HL-60 (cell line): ENCODE data around the gene KIF3C.
A peak's percentile ranks its signal among the peaks of the same experiment; 100 is the strongest.

Source experiments
- DNase-seq, 2 experiments: peaks; one replicate each; pipeline ENCODE4 v3.0.0-alpha.2; 2010 to 2020; ENCODE audit warnings: low read depth in 1 of 2, low spot score in 1 of 2
- H3K27ac ChIP-seq: fragments of 250-450 bp; sonication (Bioruptor Pico); replicated peaks from 2 replicates; pipeline ENCODE4 v1.5.1; 2020; ENCODE audit warnings: mild to moderate bottlenecking, moderate library complexity
- H3K27me3 ChIP-seq: fragments of 250-450 bp; sonication (Bioruptor Pico); 2 replicates; pipeline ENCODE4 v1.5.1; 2021; ENCODE audit warnings: mild to moderate bottlenecking, moderate library complexity; ENCODE audit not compliant: insufficient read depth, poor library complexity, severe bottlenecking
- H3K4me3 ChIP-seq: replicated peaks from 2 replicates; pipeline ENCODE4 v1.5.1; 2011; ENCODE audit warnings: mild to moderate bottlenecking, control low read depth, low read length; ENCODE audit not compliant: insufficient read depth
- GABPA ChIP-seq: IDR thresholded peaks from 2 replicates; pipeline ENCODE4 v1.6.1; 2012; ENCODE audit warnings: low read depth
- POLR2AphosphoS5 ChIP-seq: IDR thresholded peaks from 2 replicates; pipeline ENCODE4 v1.6.1; 2012; ENCODE audit warnings: low read depth
- SPI1 ChIP-seq: IDR thresholded peaks from 2 replicates; pipeline ENCODE4 v1.6.1; 2012; ENCODE audit warnings: low read depth, mild to moderate bottlenecking, borderline replicate concordance
- TF ChIP-seq, protein P1 (sequence below): IDR thresholded peaks from one replicate; pipeline ENCODE4 v1.5.1; 2011; ENCODE audit warnings: low read length, control low read depth, inconsistent platforms; ENCODE audit not compliant: insufficient read depth
- TF ChIP-seq, protein P2 (sequence below): IDR thresholded peaks from 2 replicates; pipeline ENCODE4 v1.6.1; 2012; ENCODE audit warnings: low read depth; ENCODE audit not compliant: insufficient replicate concordance

KIF3C gene

DNA sequence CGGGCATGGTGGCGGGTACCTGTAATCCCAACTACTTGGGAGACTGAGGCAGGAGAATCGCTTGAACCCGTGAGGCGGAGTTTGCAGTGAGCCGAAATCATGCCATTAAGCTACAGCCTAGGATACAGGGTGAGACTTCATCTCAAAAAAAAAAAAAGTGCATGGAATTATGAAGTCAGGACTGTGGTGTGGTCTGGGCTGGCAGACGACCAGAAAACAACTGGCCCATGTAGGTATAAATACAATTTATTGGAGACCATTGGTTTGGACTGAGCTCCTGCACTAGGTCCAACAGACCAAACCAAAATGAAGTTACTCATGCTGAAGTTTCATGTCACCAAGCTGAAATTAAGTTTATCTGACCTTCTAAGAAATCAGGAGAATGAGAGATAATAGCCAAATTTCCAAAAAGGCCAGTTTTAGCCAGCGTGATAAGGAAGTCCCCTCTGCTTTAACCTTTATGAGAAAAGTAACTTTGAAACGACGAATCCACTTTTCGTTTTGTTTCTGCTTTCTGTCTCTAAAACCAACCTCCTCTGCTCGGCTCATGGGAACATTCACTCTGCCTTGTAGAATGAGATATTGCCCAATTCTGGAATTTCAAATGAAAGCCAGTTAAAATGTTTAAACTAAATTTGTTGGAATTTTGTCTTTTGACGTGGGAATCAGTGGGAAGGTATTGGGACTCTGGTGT lies 33.9 kb upstream of the KIF3C start:
- Histone ChIP-seq H3K4me3 (no peak overlapping the region), H3K27ac (no peak overlapping the region), H3K27me3 (no peaks in the 10 kb centered on the region)
- DNase-seq, result no peak
- TF ChIP-seq, protein P1, sequence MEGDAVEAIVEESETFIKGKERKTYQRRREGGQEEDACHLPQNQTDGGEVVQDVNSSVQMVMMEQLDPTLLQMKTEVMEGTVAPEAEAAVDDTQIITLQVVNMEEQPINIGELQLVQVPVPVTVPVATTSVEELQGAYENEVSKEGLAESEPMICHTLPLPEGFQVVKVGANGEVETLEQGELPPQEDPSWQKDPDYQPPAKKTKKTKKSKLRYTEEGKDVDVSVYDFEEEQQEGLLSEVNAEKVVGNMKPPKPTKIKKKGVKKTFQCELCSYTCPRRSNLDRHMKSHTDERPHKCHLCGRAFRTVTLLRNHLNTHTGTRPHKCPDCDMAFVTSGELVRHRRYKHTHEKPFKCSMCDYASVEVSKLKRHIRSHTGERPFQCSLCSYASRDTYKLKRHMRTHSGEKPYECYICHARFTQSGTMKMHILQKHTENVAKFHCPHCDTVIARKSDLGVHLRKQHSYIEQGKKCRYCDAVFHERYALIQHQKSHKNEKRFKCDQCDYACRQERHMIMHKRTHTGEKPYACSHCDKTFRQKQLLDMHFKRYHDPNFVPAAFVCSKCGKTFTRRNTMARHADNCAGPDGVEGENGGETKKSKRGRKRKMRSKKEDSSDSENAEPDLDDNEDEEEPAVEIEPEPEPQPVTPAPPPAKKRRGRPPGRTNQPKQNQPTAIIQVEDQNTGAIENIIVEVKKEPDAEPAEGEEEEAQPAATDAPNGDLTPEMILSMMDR, result no peak
- TF ChIP-seq, protein P2, sequence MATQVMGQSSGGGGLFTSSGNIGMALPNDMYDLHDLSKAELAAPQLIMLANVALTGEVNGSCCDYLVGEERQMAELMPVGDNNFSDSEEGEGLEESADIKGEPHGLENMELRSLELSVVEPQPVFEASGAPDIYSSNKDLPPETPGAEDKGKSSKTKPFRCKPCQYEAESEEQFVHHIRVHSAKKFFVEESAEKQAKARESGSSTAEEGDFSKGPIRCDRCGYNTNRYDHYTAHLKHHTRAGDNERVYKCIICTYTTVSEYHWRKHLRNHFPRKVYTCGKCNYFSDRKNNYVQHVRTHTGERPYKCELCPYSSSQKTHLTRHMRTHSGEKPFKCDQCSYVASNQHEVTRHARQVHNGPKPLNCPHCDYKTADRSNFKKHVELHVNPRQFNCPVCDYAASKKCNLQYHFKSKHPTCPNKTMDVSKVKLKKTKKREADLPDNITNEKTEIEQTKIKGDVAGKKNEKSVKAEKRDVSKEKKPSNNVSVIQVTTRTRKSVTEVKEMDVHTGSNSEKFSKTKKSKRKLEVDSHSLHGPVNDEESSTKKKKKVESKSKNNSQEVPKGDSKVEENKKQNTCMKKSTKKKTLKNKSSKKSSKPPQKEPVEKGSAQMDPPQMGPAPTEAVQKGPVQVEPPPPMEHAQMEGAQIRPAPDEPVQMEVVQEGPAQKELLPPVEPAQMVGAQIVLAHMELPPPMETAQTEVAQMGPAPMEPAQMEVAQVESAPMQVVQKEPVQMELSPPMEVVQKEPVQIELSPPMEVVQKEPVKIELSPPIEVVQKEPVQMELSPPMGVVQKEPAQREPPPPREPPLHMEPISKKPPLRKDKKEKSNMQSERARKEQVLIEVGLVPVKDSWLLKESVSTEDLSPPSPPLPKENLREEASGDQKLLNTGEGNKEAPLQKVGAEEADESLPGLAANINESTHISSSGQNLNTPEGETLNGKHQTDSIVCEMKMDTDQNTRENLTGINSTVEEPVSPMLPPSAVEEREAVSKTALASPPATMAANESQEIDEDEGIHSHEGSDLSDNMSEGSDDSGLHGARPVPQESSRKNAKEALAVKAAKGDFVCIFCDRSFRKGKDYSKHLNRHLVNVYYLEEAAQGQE, result no peak

GRCh38 chr2:26013668-26014067 lies 31.4 kb upstream of the KIF3C start:
- no peak for DNase-seq
- no peak for TF ChIP-seq SPI1
- TF ChIP-seq, protein P2, result no peak
- TF ChIP-seq, protein P1, result no peak
- TF ChIP-seq POLR2AphosphoS5, result no peak
- no peak for TF ChIP-seq GABPA
- H3K4me3 ChIP-seq, result no peak overlapping the region
- H3K27me3 ChIP-seq, result no peaks in the 10 kb centered on the region
- no peak overlapping the region for H3K27ac ChIP-seq

GRCh38 chr2:26011990-26012856 lies 29.9 kb upstream of the KIF3C start:
- TF ChIP-seq, protein P2, result no peak
- TF ChIP-seq SPI1, result no peak
- TF ChIP-seq POLR2AphosphoS5, result no peak
- peak in 1 of 2 experiments; percentile 42 for DNase-seq
- Histone ChIP-seq H3K4me3 (no peak overlapping the region), H3K27me3 (no peaks in the 10 kb centered on the region), H3K27ac (no peak overlapping the region; the same call in 1 of the 2 replicates)
